ENCODE measurements around the gene HS3ST3B1. TPM values are rescaled to one million over a fixed set of nuclear protein-coding genes. Genes with fewer than 3 reads are reported as not detected.

The HS3ST3B1 gene
- total RNA-seq, 4 donors from 2014 or later, result 1.2 to 3.9 (median 2.2) TPM

DNA sequence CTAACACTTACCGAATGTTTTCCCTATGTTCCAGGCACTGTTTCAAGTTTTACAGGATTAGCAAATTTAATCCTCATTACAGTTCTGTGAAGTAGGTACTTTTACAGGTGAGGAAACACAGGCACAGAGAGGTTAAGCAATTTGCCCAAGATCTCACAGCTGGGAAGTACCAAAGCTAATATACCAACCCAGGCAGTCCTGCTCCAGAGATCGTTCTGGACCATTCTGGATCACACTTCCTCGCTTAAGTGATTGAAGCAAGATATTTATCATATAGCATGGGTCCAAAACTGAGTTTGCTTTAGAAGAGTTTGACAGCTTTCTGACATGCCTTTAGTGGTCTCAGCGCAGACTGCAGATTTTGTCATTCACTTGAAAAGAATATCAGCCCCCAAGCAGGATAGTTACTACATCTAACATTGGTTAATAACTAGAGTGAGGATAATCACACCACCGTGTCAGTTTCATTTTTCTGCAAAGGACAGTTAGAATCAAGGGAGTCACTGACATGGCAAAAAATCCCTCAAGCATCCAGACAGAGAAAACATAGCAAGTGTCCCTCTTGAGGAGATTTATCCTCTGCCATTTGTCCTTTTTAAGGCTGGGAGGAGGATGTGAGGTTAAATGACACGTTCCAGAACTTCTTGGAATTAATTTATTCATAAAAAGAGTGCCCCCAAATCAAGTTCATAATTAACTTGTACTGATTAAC lies 5.1 kb downstream of the HS3ST3B1 start:
- intact Hi-C loops (cut with DNase I), result no loop called here
- DNase-seq, result no peak
- 65 to 70% methylated on average over 6 of the region's 6 CpGs for WGBS, 2 donors
- H3K27me3 ChIP-seq, result peaks cover 14% of the 10 kb centered on the region
- no peak overlapping the region for H3K27ac ChIP-seq
- H3K4me1 ChIP-seq, result peaks cover 35 to 43% of the 10 kb centered on the region in 2 donors
- no peaks in the 10 kb centered on the region for H3K36me3 ChIP-seq
- no peak overlapping the region for H3K4me3 ChIP-seq (replicated peaks in 1 of 3)
- TF ChIP-seq, protein P1, sequence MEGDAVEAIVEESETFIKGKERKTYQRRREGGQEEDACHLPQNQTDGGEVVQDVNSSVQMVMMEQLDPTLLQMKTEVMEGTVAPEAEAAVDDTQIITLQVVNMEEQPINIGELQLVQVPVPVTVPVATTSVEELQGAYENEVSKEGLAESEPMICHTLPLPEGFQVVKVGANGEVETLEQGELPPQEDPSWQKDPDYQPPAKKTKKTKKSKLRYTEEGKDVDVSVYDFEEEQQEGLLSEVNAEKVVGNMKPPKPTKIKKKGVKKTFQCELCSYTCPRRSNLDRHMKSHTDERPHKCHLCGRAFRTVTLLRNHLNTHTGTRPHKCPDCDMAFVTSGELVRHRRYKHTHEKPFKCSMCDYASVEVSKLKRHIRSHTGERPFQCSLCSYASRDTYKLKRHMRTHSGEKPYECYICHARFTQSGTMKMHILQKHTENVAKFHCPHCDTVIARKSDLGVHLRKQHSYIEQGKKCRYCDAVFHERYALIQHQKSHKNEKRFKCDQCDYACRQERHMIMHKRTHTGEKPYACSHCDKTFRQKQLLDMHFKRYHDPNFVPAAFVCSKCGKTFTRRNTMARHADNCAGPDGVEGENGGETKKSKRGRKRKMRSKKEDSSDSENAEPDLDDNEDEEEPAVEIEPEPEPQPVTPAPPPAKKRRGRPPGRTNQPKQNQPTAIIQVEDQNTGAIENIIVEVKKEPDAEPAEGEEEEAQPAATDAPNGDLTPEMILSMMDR (IDR thresholded peaks at IDR 0.05), result no peak
- TF ChIP-seq POLR2A (IDR thresholded peaks at IDR 0.05), result no peak
- H3K9me3 ChIP-seq, result no peaks in the 10 kb centered on the region

DNA sequence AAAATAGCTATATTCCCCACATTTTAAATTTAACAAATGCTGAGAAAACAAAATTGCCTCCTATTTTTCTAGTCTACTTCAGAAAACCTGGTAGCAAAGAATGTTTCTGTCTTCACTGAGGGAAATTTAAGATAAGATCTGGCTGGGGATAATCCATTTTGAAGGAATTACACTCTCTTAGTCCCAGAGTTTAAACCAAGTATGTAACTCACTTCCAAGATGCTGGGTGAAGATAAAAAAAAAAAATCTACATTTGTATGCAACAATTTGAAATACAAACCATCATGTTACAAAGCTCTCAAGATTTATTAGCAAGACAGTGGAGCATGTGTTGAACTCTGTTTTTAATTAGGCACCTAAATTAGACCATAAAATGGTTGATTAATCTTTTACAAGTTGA lies 5.7 kb downstream of the HS3ST3B1 start:
- no peak overlapping the region for H3K4me3 ChIP-seq (replicated peaks in 1 of 3)
- peaks cover 28 to 36% of the 10 kb centered on the region in 2 donors for H3K4me1 ChIP-seq
- H3K27ac ChIP-seq, result no peak overlapping the region
- DNase-seq, result no peak
- no peaks in the 10 kb centered on the region for H3K9me3 ChIP-seq
- peaks cover 14% of the 10 kb centered on the region for H3K27me3 ChIP-seq
- intact Hi-C loops (cut with DNase I), result no loop called here
- TF ChIP-seq, protein P1 (IDR thresholded peaks at IDR 0.05), result no peak
- TF ChIP-seq POLR2A (IDR thresholded peaks at IDR 0.05), result no peak
- no peaks in the 10 kb centered on the region for H3K36me3 ChIP-seq

DNA sequence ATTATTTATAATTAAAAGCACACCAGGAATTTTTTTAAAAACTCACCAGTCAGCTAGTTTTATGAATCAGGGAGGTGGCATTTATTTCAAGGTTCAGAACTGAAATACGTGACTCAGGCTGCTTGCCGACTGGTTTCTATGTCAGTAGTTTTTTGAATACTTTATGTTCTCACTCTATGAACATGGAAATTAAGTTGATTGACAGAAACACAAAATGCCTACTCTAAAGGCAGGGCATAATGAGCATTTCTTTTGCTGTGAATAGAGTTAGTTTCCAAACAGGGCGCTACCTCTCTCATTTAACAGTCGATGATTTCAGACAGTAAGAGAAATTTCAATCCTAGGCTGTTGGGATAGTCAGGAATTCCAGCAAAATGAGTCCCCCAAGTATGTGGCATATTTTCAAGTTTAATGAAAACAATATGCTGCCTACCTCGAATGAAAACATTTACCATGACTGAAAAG lies 6.7 kb downstream of the HS3ST3B1 start:
- Histone ChIP-seq H3K4me1 (peaks cover 24 to 33% of the 10 kb centered on the region in 2 donors), H3K27me3 (peaks cover 14% of the 10 kb centered on the region), H3K4me3 (replicated peaks in 1 of 3) (no peak overlapping the region), H3K36me3 (no peaks in the 10 kb centered on the region), H3K9me3 (no peaks in the 10 kb centered on the region), H3K27ac (no peak overlapping the region)
- intact Hi-C loops (cut with DNase I), result no loop called here
- TF ChIP-seq, protein P1 (IDR thresholded peaks at IDR 0.05), result no peak
- no peak for TF ChIP-seq POLR2A (IDR thresholded peaks at IDR 0.05)
- DNase-seq, result no peak
- WGBS, 2 donors, result 64 to 70% methylated on average over 5 of the region's 5 CpGs

GRCh38 chr17:14308636-14308964 lies 7.7 kb downstream of the HS3ST3B1 start:
- peaks cover 14% of the 10 kb centered on the region for H3K27me3 ChIP-seq
- WGBS, 2 donors, result 37 to 39% methylated on average over 4 of the region's 4 CpGs
- intact Hi-C loops (cut with DNase I), result no loop called here
- no peak for TF ChIP-seq POLR2A (IDR thresholded peaks at IDR 0.05)
- TF ChIP-seq, protein P1 (IDR thresholded peaks at IDR 0.05), result no peak
- no peaks in the 10 kb centered on the region for H3K9me3 ChIP-seq
- DNase-seq, result no peak
- H3K27ac ChIP-seq, result no peak overlapping the region
- H3K36me3 ChIP-seq, result no peaks in the 10 kb centered on the region
- H3K4me3 ChIP-seq (replicated peaks in 1 of 3), result peak overlapping the region in 1 of 3 donors; percentile 37
- H3K4me1 ChIP-seq, result peaks cover 19 to 23% of the 10 kb centered on the region in 2 donors
